ENCODE results near the gene SYT12. TPM values are rescaled to one million over a fixed set of nuclear protein-coding genes. Genes with fewer than 3 reads are reported as not detected.

Gene SYT12
- total and polyA plus RNA-seq, 2 of the 4 experiments (the other 2 are of a cell fraction): 0.54 to 0.74 TPM

DNA sequence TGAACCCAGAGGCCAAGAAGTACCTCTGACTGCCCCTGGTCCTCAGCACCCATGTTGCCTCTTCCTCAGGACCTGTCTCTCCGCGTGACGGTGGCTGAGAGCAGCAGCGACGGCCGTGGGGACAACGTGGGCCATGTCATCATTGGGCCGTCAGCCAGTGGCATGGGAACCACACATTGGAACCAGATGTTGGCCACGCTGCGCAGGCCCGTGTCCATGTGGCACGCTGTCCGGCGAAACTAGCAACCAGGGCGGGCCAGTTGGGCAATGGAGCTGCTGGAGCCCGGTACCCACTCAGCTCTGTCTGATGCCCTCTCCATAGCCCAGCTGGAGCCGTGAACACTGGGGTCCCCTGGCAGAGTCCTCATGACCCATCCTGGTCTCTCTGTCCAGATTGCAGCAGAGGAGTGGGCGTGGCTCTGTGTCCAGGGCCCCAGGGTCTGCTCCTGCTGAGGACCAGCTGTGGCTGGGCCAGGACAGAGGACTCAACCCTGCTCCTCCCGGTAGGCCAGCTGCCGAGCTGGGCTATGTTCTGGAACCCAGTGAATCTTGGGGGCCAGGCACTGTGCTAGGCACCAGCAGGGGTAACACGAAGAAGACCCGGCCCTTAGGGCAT is 25.7 kb downstream of the SYT12 start:
- POLR2A ChIA-PET (ENCODE audit: unreplicated experiment): no interaction called here
- no peak overlapping the region for H3K23ac ChIP-seq (ENCODE audit: low read depth, low read length)
- no TSS peak for BruUV-seq (replicated peaks)
- H3K56ac ChIP-seq (ENCODE audit: extremely low read depth, insufficient read depth, low read length): no peak overlapping the region
- no peak overlapping the region for H3K4me3 ChIP-seq (ENCODE audit: insufficient read depth, low read depth, low read length)
- H4K8ac ChIP-seq (ENCODE audit: low read depth in 2 of 2, low read length in 2 of 2): no peak overlapping the region
- H3K4me2 ChIP-seq (ENCODE audit: low read depth, low read length): no peak overlapping the region
- peak overlapping the region; percentile 41 for H2AFZ ChIP-seq (replicated peaks; ENCODE audit: low read length, poor library complexity)
- H2AK5ac ChIP-seq (ENCODE audit: low read depth, low read length): peak overlapping the region; percentile 72; the same call in 1 of the 2 replicates
- peaks cover 4% of the 10 kb centered on the region; the same call in 1 of the 2 replicates for H3K9me1 ChIP-seq (ENCODE audit: insufficient read depth, low read length)
- H3K9ac ChIP-seq (ENCODE audit: low read depth, low read length): no peak overlapping the region
- no peaks in the 10 kb centered on the region for H3K27me3 ChIP-seq (ENCODE audit: control insufficient read depth, insufficient read depth, low read length)
- no peaks in the 10 kb centered on the region for H3K36me3 ChIP-seq (ENCODE audit: control insufficient read depth, insufficient read depth, low read length)
- H3K9me3 ChIP-seq (ENCODE audit: control insufficient read depth, insufficient read depth, low read length): no peaks in the 10 kb centered on the region
- H2BK120ac ChIP-seq (ENCODE audit: low read depth, low read length): no peak overlapping the region
- no peak overlapping the region for H4K91ac ChIP-seq (ENCODE audit: insufficient read depth, low read depth, low read length)
- CTCF ChIA-PET: no interaction called here
- intact Hi-C loops (cut with micrococcal nuclease) (no loop called here), dilution Hi-C loops (cut with HindIII; ENCODE audit: low sequenced_read_pairs, unreplicated experiment) (no loop called here), in situ Hi-C loops (cut with MboI; ENCODE audit: low sequenced_read_pairs) (no loop called here)
- 96% methylated on average over 21 of the region's 22 CpGs; no CpG with 5 or more reads in 1 of the 2 experiments for WGBS, 2 experiments (ENCODE audit: extremely low coverage in 2 of 2, insufficient read length in 1 of 2)
- no peak overlapping the region for H2AK9ac ChIP-seq (replicated peaks; ENCODE audit: low read depth, low read length, poor library complexity)
- no peak overlapping the region for H2BK5ac ChIP-seq (ENCODE audit: low read depth, low read length, poor library complexity, severe bottlenecking)
- no peak overlapping the region for H3K27ac ChIP-seq (ENCODE audit: insufficient read depth, low read length)
- no peak overlapping the region for H2BK15ac ChIP-seq (ENCODE audit: low read depth, low read length)
- no peak for TF ChIP-seq POLR2A (IDR thresholded peaks at IDR 0.05; ENCODE audit: low read depth, low read length)
- TF ChIP-seq CTCF (conservative IDR thresholded peaks at IDR 0.05; ENCODE audit: low read depth, low read length): no peak
- TF ChIP-seq, protein P1, sequence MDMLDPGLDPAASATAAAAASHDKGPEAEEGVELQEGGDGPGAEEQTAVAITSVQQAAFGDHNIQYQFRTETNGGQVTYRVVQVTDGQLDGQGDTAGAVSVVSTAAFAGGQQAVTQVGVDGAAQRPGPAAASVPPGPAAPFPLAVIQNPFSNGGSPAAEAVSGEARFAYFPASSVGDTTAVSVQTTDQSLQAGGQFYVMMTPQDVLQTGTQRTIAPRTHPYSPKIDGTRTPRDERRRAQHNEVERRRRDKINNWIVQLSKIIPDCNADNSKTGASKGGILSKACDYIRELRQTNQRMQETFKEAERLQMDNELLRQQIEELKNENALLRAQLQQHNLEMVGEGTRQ (IDR thresholded peaks at IDR 0.05; ENCODE audit: low read depth, low read length): no peak
- TF ChIP-seq RAD21 (IDR thresholded peaks at IDR 0.05; ENCODE audit: low read length): no peak
- TF ChIP-seq FOS (IDR thresholded peaks at IDR 0.05; ENCODE audit: low read depth, low read length): no peak
- no peak for TF ChIP-seq SMC3 (IDR thresholded peaks at IDR 0.05; ENCODE audit: low read depth, low read length)
- no peak for TF ChIP-seq MAFK (IDR thresholded peaks at IDR 0.05; ENCODE audit: low read depth, low read length)
- TF ChIP-seq BHLHE40 (IDR thresholded peaks at IDR 0.05; ENCODE audit: low read depth, low read length): no peak
- peaks cover 19% of the 10 kb centered on the region for H3K4me1 ChIP-seq (ENCODE audit: control insufficient read depth, insufficient read depth, low read length)
- H3K4ac ChIP-seq (ENCODE audit: low read depth, low read length): no peak overlapping the region
- ATAC-seq (ENCODE audit: low read depth) (no peak), DNase-seq (no peak)
- H4K20me1 ChIP-seq (ENCODE audit: insufficient read depth, low read length): peaks cover 10% of the 10 kb centered on the region; the same call in 1 of the 2 replicates
- H4K5ac ChIP-seq (ENCODE audit: low read depth, low read length): no peak overlapping the region
- H3K18ac ChIP-seq (ENCODE audit: low read depth, low read length): no peak overlapping the region
- no peaks in the 10 kb centered on the region for H3K79me1 ChIP-seq (ENCODE audit: low read depth in 1 of 2, low read length in 2 of 2)
- no peak overlapping the region for H2BK20ac ChIP-seq (ENCODE audit: low read depth, low read length)
- no peak overlapping the region for H3K14ac ChIP-seq (replicated peaks; ENCODE audit: low read depth, low read length)
